Spleen (tissue), 7 donors: ENCODE results near the gene RBM42.

ENCODE experiments used
- CTCF ChIP-seq, 11 experiments: fragments of 200-600 bp in 7 of 11; fragments of 450-650 bp in 4 of 11; sonication (generic) in 4 of 11; IDR thresholded peaks in 8 of 11; conservative IDR thresholded peaks in 3 of 11; 1 replicate in 7 of 11; 2 replicates in 4 of 11; pipeline versions ENCODE4 v1.4.0 to v1.8.0; 2016 to 2021; ENCODE audit warnings: antibody characterized with exemption in 11 of 11, inconsistent platforms in 4 of 11, mild to moderate bottlenecking in 1 of 11
- POLR2A ChIP-seq, 3 donors: fragments of 450-650 bp; IDR thresholded peaks; one replicate each; pipeline ENCODE4 v1.5.1; 2017; ENCODE audit warnings: antibody characterized with exemption in 3 of 3, mild to moderate bottlenecking in 1 of 3
- donor health status: DM: no; HTN: no; CAD: no; lungs with moderate emphysema.
- donor health status: DM: no; HTN: no; CAD: no.
- donor health status: DM: no; HTN: no; CAD: no.

DNA sequence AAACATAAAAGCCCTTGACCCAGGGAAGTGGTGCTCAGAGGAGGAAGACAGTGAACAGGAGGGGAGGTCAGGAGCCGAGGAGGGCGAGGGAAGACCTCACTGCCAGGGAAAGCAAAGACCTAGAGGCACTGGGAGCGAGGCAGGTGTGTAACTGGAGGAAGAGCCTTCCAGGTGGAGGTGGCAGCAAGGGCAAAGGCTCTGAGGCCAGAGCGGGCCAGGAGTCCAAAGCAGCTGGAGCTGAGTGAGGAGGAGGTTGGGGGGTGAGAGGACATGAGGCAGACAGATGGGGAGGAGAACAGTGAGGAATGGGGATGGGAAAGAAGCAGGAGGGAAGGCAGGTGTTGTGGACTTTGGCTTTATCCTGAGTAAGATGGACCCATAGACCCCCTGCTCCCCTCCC lies 41.1 kb downstream of the RBM42 start:
- TF ChIP-seq POLR2A (IDR thresholded peaks at IDR 0.05), result no peak
- no peak for TF ChIP-seq CTCF (IDR thresholded peaks at IDR 0.05 in 8 of 11, conservative IDR thresholded peaks at IDR 0.05 in 3 of 11)
